ENCODE data around the gene CRYZL1. TPM values are rescaled to one million over a fixed set of nuclear protein-coding genes. Genes with fewer than 3 reads are reported as not detected.

Gene CRYZL1
- total RNA-seq, 1 experiment from 2014 or later, result 43.0 TPM

DNA sequence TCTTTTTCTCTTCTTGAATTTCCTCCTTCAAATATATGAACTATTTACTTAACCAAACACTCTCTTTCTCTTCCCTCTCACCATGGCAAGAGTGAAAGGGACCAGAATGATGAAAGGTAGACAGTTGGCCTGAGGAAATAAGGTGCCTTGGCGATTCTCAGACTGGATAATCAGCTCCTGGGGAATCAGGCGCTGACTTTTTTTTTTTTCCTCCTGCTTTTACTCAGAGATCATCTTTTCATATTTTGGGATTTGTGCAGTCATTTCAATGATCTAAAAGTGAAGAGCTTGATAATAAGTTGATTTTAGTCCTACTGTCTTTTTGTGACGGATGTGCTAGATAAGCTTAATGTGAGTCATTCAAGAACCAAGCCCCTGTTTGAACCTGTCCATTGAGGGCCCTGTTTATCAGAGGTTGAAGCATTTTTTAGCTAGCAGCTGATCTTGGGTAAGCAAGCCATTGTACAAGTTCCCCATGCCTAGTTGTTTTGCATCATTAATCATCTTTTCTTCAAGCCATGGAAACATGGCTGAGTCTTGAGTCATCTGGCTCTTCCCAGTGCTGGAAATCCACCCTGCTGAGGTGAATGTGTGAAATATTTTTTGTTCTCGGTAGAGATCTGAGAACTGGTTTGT is 41.6 kb upstream of the CRYZL1 start:
- POLR2A ChIA-PET, result no interaction called here
- ATAC-seq, result peak; percentile 88
- CTCF ChIA-PET, result interaction anchor here (1.0 kb wide), 1 partner anchor 77 kb away, joined by 3 read pairs; no protein-coding TSS in a partner anchor
- RAD21 ChIA-PET (ENCODE audit: low non-redundant PET in 1 of 2, low total read pairs in 2 of 2, uncharacterized antibody in 2 of 2, unreplicated experiment in 2 of 2), result no interaction called here
- peak overlapping the region in 1 of 2 experiments; percentile 30; a peak in 2 of 4 replicates for H3K4me3 ChIP-seq (replicated peaks in 1 of 2; ENCODE audit: low read depth in 1 of 2, low read length in 2 of 2)
- no peaks in the 10 kb centered on the region for H3K9me3 ChIP-seq (ENCODE audit: control insufficient read depth in 1 of 2, insufficient read depth in 1 of 2, low read depth in 1 of 2, low read length in 2 of 2)
- H3K36me3 ChIP-seq (ENCODE audit: control insufficient read depth in 1 of 2, insufficient read depth in 2 of 2, low read length in 2 of 2), result no peaks in the 10 kb centered on the region
- no peak overlapping the region for H2AFZ ChIP-seq (ENCODE audit: low read depth, low read length, poor library complexity, severe bottlenecking)
- no peaks in the 10 kb centered on the region for H4K20me1 ChIP-seq (ENCODE audit: insufficient read depth)
- H3K27ac ChIP-seq (ENCODE audit: low read depth, low read length), result peak overlapping the region; percentile 62
- no peaks in the 10 kb centered on the region for H3K9me2 ChIP-seq (ENCODE audit: insufficient read depth)
- no peaks in the 10 kb centered on the region for H3K27me3 ChIP-seq (ENCODE audit: insufficient read depth, low read length)
- peak; percentile 90 for DNase-seq (ENCODE audit: low read depth, low spot score)
- peaks cover 51 to 69% of the 10 kb centered on the region in 2 experiments for H3K4me1 ChIP-seq (ENCODE audit: control insufficient read depth in 1 of 2, insufficient read depth in 2 of 2, low read length in 2 of 2)
- H3K9ac ChIP-seq (ENCODE audit: low read length), result peak overlapping the region; percentile 38
- intact Hi-C loops (cut with micrococcal nuclease), result no loop called here
- BruUV-seq (replicated peaks), result no TSS peak
- peak overlapping the region; percentile 61 for H3K4me2 ChIP-seq (ENCODE audit: low read length)
- peaks cover 70% of the 10 kb centered on the region for H3K79me2 ChIP-seq (ENCODE audit: insufficient read depth, low read length)
- peak; percentile 65 for TF ChIP-seq SIN3A (IDR thresholded peaks at IDR 0.05; ENCODE audit: low read depth)
- TF ChIP-seq, protein P1, sequence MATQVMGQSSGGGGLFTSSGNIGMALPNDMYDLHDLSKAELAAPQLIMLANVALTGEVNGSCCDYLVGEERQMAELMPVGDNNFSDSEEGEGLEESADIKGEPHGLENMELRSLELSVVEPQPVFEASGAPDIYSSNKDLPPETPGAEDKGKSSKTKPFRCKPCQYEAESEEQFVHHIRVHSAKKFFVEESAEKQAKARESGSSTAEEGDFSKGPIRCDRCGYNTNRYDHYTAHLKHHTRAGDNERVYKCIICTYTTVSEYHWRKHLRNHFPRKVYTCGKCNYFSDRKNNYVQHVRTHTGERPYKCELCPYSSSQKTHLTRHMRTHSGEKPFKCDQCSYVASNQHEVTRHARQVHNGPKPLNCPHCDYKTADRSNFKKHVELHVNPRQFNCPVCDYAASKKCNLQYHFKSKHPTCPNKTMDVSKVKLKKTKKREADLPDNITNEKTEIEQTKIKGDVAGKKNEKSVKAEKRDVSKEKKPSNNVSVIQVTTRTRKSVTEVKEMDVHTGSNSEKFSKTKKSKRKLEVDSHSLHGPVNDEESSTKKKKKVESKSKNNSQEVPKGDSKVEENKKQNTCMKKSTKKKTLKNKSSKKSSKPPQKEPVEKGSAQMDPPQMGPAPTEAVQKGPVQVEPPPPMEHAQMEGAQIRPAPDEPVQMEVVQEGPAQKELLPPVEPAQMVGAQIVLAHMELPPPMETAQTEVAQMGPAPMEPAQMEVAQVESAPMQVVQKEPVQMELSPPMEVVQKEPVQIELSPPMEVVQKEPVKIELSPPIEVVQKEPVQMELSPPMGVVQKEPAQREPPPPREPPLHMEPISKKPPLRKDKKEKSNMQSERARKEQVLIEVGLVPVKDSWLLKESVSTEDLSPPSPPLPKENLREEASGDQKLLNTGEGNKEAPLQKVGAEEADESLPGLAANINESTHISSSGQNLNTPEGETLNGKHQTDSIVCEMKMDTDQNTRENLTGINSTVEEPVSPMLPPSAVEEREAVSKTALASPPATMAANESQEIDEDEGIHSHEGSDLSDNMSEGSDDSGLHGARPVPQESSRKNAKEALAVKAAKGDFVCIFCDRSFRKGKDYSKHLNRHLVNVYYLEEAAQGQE (IDR thresholded peaks at IDR 0.05; ENCODE audit: low read depth), result no peak
- TF ChIP-seq, protein P2, sequence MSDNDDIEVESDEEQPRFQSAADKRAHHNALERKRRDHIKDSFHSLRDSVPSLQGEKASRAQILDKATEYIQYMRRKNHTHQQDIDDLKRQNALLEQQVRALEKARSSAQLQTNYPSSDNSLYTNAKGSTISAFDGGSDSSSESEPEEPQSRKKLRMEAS (IDR thresholded peaks at IDR 0.05), result no peak; the same call in 1 of the 2 replicates
- TF ChIP-seq, protein P3, sequence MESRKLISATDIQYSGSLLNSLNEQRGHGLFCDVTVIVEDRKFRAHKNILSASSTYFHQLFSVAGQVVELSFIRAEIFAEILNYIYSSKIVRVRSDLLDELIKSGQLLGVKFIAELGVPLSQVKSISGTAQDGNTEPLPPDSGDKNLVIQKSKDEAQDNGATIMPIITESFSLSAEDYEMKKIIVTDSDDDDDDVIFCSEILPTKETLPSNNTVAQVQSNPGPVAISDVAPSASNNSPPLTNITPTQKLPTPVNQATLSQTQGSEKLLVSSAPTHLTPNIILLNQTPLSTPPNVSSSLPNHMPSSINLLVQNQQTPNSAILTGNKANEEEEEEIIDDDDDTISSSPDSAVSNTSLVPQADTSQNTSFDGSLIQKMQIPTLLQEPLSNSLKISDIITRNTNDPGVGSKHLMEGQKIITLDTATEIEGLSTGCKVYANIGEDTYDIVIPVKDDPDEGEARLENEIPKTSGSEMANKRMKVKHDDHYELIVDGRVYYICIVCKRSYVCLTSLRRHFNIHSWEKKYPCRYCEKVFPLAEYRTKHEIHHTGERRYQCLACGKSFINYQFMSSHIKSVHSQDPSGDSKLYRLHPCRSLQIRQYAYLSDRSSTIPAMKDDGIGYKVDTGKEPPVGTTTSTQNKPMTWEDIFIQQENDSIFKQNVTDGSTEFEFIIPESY (IDR thresholded peaks at IDR 0.05; ENCODE audit: extremely low read depth, insufficient replicate concordance, low read length), result no peak
- peak; percentile 63 for TF ChIP-seq YY1 (IDR thresholded peaks at IDR 0.05; ENCODE audit: extremely low read depth, insufficient replicate concordance, low read depth, low read length)
- TF ChIP-seq TCF7L2 (IDR thresholded peaks at IDR 0.05; ENCODE audit: borderline replicate concordance, extremely low read depth, insufficient read depth, insufficient read length), result no peak
- no peak for TF ChIP-seq EZH2phosphoT487 (IDR thresholded peaks at IDR 0.05; ENCODE audit: borderline replicate concordance)
- TF ChIP-seq SRF (IDR thresholded peaks at IDR 0.05; ENCODE audit: low read depth), result no peak
- no peak for TF ChIP-seq EZH2 (IDR thresholded peaks at IDR 0.05)
- no peak for TF ChIP-seq ZNF274 (IDR thresholded peaks at IDR 0.05; ENCODE audit: low read depth, low read length)
- TF ChIP-seq, protein P4, sequence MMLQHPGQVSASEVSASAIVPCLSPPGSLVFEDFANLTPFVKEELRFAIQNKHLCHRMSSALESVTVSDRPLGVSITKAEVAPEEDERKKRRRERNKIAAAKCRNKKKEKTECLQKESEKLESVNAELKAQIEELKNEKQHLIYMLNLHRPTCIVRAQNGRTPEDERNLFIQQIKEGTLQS (IDR thresholded peaks at IDR 0.05), result no peak
- no peak; the same call in 1 of the 2 replicates for TF ChIP-seq POLR2AphosphoS5 (IDR thresholded peaks at IDR 0.05; ENCODE audit: low read depth, low read length)
- TF ChIP-seq RAD21 (IDR thresholded peaks at IDR 0.05; ENCODE audit: low read depth), result no peak; the same call in 1 of the 2 replicates
- peak; percentile 80 for TF ChIP-seq FOSL1 (IDR thresholded peaks at IDR 0.05; ENCODE audit: low read depth)
- TF ChIP-seq, protein P5, sequence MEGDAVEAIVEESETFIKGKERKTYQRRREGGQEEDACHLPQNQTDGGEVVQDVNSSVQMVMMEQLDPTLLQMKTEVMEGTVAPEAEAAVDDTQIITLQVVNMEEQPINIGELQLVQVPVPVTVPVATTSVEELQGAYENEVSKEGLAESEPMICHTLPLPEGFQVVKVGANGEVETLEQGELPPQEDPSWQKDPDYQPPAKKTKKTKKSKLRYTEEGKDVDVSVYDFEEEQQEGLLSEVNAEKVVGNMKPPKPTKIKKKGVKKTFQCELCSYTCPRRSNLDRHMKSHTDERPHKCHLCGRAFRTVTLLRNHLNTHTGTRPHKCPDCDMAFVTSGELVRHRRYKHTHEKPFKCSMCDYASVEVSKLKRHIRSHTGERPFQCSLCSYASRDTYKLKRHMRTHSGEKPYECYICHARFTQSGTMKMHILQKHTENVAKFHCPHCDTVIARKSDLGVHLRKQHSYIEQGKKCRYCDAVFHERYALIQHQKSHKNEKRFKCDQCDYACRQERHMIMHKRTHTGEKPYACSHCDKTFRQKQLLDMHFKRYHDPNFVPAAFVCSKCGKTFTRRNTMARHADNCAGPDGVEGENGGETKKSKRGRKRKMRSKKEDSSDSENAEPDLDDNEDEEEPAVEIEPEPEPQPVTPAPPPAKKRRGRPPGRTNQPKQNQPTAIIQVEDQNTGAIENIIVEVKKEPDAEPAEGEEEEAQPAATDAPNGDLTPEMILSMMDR (IDR thresholded peaks at IDR 0.05 in 2 of 3, conservative IDR thresholded peaks at IDR 0.05 in 1 of 3; ENCODE audit: borderline replicate concordance in 1 of 3, insufficient read depth in 1 of 3, low read depth in 2 of 3, low read length in 2 of 3), result no peak
- peak; percentile 65 for TF ChIP-seq SP1 (IDR thresholded peaks at IDR 0.05; ENCODE audit: low read depth)
- TF ChIP-seq ZFX (IDR thresholded peaks at IDR 0.05), result no peak
- peak; percentile 57 for TF ChIP-seq CEBPB (IDR thresholded peaks at IDR 0.05; ENCODE audit: low read depth)
- no peak for TF ChIP-seq ELF1 (IDR thresholded peaks at IDR 0.05; ENCODE audit: borderline replicate concordance, low read depth)

Measured in HCT116 (cell line).